Vagina (tissue), 2 donors: Measurements from ENCODE around the gene HUS1.

Source experiments
- POLR2A ChIP-seq, 2 donors: fragments of 450-650 bp; IDR thresholded peaks; one replicate each; pipeline ENCODE4 v1.6.1; 2017; ENCODE audit warnings: antibody characterized with exemption in 2 of 2, mild to moderate bottlenecking in 2 of 2, moderate library complexity in 2 of 2
- POLR2AphosphoS5 ChIP-seq, 2 donors: sonication (generic); formaldehyde crosslinking; IDR thresholded peaks; one replicate each; pipeline ENCODE4 v1.9.0; 2017; ENCODE audit warnings: antibody characterized with exemption in 2 of 2, mild to moderate bottlenecking in 2 of 2, low read depth in 1 of 2; ENCODE audit not compliant: insufficient read depth in 1 of 2
- TF ChIP-seq, protein P1 (sequence below), 3 experiments: fragments of 450-650 bp in 2 of 3; fragments of 200-600 bp in 1 of 3; sonication (generic) in 1 of 3; IDR thresholded peaks; one replicate each; pipeline ENCODE4 v1.5.1; 2017 to 2019; ENCODE audit warnings: antibody characterized with exemption in 3 of 3, mild to moderate bottlenecking in 2 of 3, moderate library complexity in 2 of 3

DNA sequence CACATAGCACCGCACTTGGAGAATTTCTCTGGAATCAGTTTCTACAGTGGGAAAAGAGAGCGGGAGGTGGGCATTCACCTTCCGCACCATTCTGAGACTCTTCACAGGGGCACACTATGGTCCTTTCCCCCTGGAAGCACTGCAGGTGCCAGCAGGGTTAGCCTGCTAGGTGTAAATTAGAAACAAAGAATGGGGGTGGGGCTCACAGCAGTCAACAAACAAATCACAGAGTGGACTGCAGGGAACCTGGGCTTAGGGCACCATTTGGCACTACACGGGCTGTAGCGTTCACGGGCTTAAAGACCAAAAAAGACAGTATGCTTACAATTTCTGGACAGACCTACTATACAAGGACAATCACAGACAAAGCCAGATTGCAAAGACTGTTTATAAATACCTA lies 23.2 kb downstream of the HUS1 start:
- TF ChIP-seq POLR2A (IDR thresholded peaks at IDR 0.05) (no peak), POLR2AphosphoS5 (IDR thresholded peaks at IDR 0.05; ENCODE audit: insufficient read depth in 1 of 2, low read depth in 1 of 2) (no peak)
- TF ChIP-seq, protein P1, sequence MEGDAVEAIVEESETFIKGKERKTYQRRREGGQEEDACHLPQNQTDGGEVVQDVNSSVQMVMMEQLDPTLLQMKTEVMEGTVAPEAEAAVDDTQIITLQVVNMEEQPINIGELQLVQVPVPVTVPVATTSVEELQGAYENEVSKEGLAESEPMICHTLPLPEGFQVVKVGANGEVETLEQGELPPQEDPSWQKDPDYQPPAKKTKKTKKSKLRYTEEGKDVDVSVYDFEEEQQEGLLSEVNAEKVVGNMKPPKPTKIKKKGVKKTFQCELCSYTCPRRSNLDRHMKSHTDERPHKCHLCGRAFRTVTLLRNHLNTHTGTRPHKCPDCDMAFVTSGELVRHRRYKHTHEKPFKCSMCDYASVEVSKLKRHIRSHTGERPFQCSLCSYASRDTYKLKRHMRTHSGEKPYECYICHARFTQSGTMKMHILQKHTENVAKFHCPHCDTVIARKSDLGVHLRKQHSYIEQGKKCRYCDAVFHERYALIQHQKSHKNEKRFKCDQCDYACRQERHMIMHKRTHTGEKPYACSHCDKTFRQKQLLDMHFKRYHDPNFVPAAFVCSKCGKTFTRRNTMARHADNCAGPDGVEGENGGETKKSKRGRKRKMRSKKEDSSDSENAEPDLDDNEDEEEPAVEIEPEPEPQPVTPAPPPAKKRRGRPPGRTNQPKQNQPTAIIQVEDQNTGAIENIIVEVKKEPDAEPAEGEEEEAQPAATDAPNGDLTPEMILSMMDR (IDR thresholded peaks at IDR 0.05) = no peak
